ENCODE measurements around the gene AQP6.

The AQP6 gene

DNA sequence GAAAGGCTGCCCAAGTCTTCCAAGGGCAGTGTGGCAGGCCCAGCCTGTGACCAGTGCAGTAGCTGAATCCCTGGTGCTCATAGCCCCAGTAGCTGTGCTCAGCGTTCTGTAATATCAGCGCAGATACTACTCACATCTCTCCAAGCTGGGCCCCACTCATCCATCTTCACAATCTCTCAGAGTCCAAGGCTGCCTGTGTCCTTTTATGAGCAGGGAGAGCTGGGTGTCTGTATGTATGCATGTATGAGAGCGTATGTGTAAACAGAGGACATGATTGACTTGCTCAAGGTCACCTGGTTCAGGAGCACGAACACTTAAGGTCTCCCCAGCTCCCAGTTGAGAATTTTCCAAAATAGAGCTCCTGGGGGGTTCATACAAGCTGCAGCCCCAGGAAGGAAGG, 5.4 kb downstream of the AQP6 start (continued):
- no peak for TF ChIP-seq RARB (CRISPR knock-in tag; IDR thresholded peaks at IDR 0.05)
- TF ChIP-seq ZFP3 (CRISPR knock-in tag; IDR thresholded peaks at IDR 0.05): no peak
- TF ChIP-seq, protein P1, sequence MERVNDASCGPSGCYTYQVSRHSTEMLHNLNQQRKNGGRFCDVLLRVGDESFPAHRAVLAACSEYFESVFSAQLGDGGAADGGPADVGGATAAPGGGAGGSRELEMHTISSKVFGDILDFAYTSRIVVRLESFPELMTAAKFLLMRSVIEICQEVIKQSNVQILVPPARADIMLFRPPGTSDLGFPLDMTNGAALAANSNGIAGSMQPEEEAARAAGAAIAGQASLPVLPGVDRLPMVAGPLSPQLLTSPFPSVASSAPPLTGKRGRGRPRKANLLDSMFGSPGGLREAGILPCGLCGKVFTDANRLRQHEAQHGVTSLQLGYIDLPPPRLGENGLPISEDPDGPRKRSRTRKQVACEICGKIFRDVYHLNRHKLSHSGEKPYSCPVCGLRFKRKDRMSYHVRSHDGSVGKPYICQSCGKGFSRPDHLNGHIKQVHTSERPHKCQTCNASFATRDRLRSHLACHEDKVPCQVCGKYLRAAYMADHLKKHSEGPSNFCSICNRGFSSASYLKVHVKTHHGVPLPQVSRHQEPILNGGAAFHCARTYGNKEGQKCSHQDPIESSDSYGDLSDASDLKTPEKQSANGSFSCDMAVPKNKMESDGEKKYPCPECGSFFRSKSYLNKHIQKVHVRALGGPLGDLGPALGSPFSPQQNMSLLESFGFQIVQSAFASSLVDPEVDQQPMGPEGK (CRISPR knock-in tag; IDR thresholded peaks at IDR 0.05; ENCODE audit: borderline replicate concordance): no peak

DNA sequence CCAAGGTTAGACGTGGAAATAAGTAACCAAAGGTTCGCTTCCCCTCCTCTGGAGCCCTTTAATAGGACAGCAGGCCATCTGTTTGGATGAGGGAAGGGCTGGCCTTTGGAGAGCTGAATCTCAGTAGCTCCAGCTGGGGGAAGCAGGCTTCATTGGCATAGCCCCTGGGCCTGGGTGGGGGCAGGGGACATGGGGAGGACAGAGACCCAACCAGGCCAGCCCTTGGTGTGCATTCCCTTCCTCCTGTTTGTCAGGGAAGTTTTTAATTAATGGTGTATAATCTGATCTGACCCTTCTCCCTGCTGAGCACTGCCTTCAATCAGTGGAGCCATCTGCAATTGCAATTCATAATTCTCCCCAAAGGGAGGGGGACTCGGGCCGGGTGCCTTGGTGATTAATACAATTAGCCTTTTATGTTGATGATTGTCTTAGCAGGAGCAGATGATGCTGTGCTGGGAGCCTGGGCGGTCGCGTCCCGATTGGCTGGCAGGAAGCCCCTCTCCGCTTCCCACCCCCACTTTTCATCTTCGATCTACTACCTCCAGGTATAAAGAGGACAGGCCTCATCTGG, 6.4 kb downstream of the AQP6 start:
- peak; percentile 18; the same call in 2 of the 3 replicates for ATAC-seq
- TF ChIP-seq ZNF70 (CRISPR knock-in tag; IDR thresholded peaks at IDR 0.05): peak; percentile 32; the same call in 1 of the 2 replicates
- TF ChIP-seq ESRRG (CRISPR knock-in tag; IDR thresholded peaks at IDR 0.05): no peak
- TF ChIP-seq GLIS3 (CRISPR knock-in tag; IDR thresholded peaks at IDR 0.05): no peak
- TF ChIP-seq ZNF8 (CRISPR knock-in tag; IDR thresholded peaks at IDR 0.05): peak; percentile 23; the same call in 1 of the 2 replicates
- no peak for TF ChIP-seq ZC3H10 (CRISPR knock-in tag; IDR thresholded peaks at IDR 0.05)
- TF ChIP-seq, protein P2, sequence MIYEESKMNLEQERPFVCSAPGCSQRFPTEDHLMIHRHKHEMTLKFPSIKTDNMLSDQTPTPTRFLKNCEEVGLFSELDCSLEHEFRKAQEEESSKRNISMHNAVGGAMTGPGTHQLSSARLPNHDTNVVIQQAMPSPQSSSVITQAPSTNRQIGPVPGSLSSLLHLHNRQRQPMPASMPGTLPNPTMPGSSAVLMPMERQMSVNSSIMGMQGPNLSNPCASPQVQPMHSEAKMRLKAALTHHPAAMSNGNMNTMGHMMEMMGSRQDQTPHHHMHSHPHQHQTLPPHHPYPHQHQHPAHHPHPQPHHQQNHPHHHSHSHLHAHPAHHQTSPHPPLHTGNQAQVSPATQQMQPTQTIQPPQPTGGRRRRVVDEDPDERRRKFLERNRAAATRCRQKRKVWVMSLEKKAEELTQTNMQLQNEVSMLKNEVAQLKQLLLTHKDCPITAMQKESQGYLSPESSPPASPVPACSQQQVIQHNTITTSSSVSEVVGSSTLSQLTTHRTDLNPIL (CRISPR knock-in tag; IDR thresholded peaks at IDR 0.05; ENCODE audit: low read depth): no peak
- TF ChIP-seq, protein P3, sequence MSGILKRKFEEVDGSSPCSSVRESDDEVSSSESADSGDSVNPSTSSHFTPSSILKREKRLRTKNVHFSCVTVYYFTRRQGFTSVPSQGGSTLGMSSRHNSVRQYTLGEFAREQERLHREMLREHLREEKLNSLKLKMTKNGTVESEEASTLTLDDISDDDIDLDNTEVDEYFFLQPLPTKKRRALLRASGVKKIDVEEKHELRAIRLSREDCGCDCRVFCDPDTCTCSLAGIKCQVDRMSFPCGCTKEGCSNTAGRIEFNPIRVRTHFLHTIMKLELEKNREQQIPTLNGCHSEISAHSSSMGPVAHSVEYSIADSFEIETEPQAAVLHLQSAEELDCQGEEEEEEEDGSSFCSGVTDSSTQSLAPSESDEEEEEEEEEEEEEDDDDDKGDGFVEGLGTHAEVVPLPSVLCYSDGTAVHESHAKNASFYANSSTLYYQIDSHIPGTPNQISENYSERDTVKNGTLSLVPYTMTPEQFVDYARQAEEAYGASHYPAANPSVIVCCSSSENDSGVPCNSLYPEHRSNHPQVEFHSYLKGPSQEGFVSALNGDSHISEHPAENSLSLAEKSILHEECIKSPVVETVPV (CRISPR knock-in tag; IDR thresholded peaks at IDR 0.05): no peak
- no peak for TF ChIP-seq ARNTL (CRISPR knock-in tag; IDR thresholded peaks at IDR 0.05; ENCODE audit: borderline replicate concordance, low read depth)
- TF ChIP-seq BACH2 (CRISPR knock-in tag; IDR thresholded peaks at IDR 0.05; ENCODE audit: borderline replicate concordance): no peak
- TF ChIP-seq, protein P1 (CRISPR knock-in tag; IDR thresholded peaks at IDR 0.05; ENCODE audit: borderline replicate concordance): peak; percentile 43; the same call in 1 of the 2 replicates
- no peak for TF ChIP-seq CSDC2 (CRISPR knock-in tag; IDR thresholded peaks at IDR 0.05)
- TF ChIP-seq ZFP30 (CRISPR knock-in tag; IDR thresholded peaks at IDR 0.05): no peak
- peak; percentile 99 for TF ChIP-seq TCF4 (CRISPR knock-in tag; IDR thresholded peaks at IDR 0.05; ENCODE audit: borderline replicate concordance)
- TF ChIP-seq OSR1 (CRISPR knock-in tag; IDR thresholded peaks at IDR 0.05): no peak
- TF ChIP-seq ZFP3 (CRISPR knock-in tag; IDR thresholded peaks at IDR 0.05): no peak
- no peak for TF ChIP-seq SNAI2 (CRISPR knock-in tag; IDR thresholded peaks at IDR 0.05)
- TF ChIP-seq, protein P4, sequence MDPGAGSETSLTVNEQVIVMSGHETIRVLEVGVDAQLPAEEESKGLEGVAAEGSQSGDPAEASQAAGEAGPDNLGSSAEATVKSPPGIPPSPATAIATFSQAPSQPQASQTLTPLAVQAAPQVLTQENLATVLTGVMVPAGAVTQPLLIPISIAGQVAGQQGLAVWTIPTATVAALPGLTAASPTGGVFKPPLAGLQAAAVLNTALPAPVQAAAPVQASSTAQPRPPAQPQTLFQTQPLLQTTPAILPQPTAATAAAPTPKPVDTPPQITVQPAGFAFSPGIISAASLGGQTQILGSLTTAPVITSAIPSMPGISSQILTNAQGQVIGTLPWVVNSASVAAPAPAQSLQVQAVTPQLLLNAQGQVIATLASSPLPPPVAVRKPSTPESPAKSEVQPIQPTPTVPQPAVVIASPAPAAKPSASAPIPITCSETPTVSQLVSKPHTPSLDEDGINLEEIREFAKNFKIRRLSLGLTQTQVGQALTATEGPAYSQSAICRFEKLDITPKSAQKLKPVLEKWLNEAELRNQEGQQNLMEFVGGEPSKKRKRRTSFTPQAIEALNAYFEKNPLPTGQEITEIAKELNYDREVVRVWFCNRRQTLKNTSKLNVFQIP (CRISPR knock-in tag; IDR thresholded peaks at IDR 0.05; ENCODE audit: borderline replicate concordance, low read depth): no peak
- no peak for TF ChIP-seq ZNF565 (CRISPR knock-in tag; conservative IDR thresholded peaks at IDR 0.05; ENCODE audit: low read depth)
- TF ChIP-seq, protein P5, sequence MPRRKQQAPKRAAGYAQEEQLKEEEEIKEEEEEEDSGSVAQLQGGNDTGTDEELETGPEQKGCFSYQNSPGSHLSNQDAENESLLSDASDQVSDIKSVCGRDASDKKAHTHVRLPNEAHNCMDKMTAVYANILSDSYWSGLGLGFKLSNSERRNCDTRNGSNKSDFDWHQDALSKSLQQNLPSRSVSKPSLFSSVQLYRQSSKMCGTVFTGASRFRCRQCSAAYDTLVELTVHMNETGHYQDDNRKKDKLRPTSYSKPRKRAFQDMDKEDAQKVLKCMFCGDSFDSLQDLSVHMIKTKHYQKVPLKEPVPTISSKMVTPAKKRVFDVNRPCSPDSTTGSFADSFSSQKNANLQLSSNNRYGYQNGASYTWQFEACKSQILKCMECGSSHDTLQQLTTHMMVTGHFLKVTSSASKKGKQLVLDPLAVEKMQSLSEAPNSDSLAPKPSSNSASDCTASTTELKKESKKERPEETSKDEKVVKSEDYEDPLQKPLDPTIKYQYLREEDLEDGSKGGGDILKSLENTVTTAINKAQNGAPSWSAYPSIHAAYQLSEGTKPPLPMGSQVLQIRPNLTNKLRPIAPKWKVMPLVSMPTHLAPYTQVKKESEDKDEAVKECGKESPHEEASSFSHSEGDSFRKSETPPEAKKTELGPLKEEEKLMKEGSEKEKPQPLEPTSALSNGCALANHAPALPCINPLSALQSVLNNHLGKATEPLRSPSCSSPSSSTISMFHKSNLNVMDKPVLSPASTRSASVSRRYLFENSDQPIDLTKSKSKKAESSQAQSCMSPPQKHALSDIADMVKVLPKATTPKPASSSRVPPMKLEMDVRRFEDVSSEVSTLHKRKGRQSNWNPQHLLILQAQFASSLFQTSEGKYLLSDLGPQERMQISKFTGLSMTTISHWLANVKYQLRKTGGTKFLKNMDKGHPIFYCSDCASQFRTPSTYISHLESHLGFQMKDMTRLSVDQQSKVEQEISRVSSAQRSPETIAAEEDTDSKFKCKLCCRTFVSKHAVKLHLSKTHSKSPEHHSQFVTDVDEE (CRISPR knock-in tag; IDR thresholded peaks at IDR 0.05): peak; percentile 91
- TF ChIP-seq PPARA (CRISPR knock-in tag; IDR thresholded peaks at IDR 0.05; ENCODE audit: borderline replicate concordance): no peak
